ENCODE data around the gene NUP210.
A peak's percentile ranks its signal among the peaks of the same experiment; 100 is the strongest.

Gene NUP210

DNA sequence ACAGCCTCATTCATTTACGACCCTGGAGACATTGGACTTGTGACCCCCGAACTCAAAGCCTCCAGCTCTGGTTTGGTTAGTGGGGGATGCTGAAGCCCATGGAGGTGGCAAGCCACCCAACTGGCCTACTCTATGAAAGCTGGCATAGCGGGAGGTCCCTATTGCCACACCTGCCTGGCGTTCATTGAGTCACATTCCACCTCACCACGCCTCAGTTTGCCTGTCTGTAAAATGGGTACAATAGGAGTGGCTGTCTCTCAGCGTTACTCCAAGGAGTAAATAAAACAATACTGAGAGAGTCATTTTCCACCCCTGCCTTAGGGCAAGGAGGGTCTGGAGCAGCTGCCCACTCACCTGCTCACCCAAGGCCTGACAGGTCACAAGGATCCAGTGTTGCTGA is 60.2 kb downstream of the NUP210 start:
- no peak overlapping the region for H4K8ac ChIP-seq (ENCODE audit: low read depth, low read length)
- no peak overlapping the region for H3K4me2 ChIP-seq (ENCODE audit: low read length)
- H3K23ac ChIP-seq (ENCODE audit: low read length): no peak overlapping the region
- H3K27ac ChIP-seq (ENCODE audit: low read depth, low read length): no peak overlapping the region
- no peaks in the 10 kb centered on the region for H3K27me3 ChIP-seq (ENCODE audit: insufficient read depth, low read length, poor library complexity)
- no peak overlapping the region for H4K5ac ChIP-seq (ENCODE audit: low read length)
- H3K79me1 ChIP-seq (ENCODE audit: low read length): no peaks in the 10 kb centered on the region
- no peaks in the 10 kb centered on the region for H3K36me3 ChIP-seq (ENCODE audit: control insufficient read depth, insufficient read depth, low read length)
- DNase-seq: no peak
- H3K79me2 ChIP-seq (ENCODE audit: control insufficient read depth, insufficient read depth, low read length): no peaks in the 10 kb centered on the region
- no peak overlapping the region for H3K9ac ChIP-seq (ENCODE audit: low read length)
- H3K4me3 ChIP-seq (ENCODE audit: low read length): no peak overlapping the region
- no peak overlapping the region for H2BK15ac ChIP-seq (replicated peaks; ENCODE audit: low read depth)
- WGBS (ENCODE audit: extremely low coverage, insufficient coverage, low lambda C conversion rate): no CpG with 5 or more reads among the region's 6 CpGs
- H2AK5ac ChIP-seq (ENCODE audit: low read length): no peak overlapping the region
- H3K4me1 ChIP-seq (ENCODE audit: control insufficient read depth, low read depth, low read length): no peaks in the 10 kb centered on the region
- no peak overlapping the region for H2BK120ac ChIP-seq (ENCODE audit: low read depth, low read length)
- H3K18ac ChIP-seq (ENCODE audit: low read length): no peak overlapping the region
- H2BK5ac ChIP-seq (ENCODE audit: low read length): no peak overlapping the region
- H3K56ac ChIP-seq (ENCODE audit: low read length): no peak overlapping the region
- H3K4ac ChIP-seq (ENCODE audit: low read depth, low read length): no peak overlapping the region

GRCh38 chr3:13358643-13359042 is 61.5 kb downstream of the NUP210 start:
- DNase-seq: no peak
- Histone ChIP-seq H3K4me1 (ENCODE audit: control insufficient read depth, low read depth, low read length) (no peaks in the 10 kb centered on the region), H4K5ac (ENCODE audit: low read length) (no peak overlapping the region), H3K23ac (ENCODE audit: low read length) (no peak overlapping the region), H3K9ac (ENCODE audit: low read length) (no peak overlapping the region), H3K27ac (ENCODE audit: low read depth, low read length) (no peak overlapping the region), H2BK15ac (replicated peaks; ENCODE audit: low read depth) (no peak overlapping the region), H2BK120ac (ENCODE audit: low read depth, low read length) (no peak overlapping the region), H2BK5ac (ENCODE audit: low read length) (no peak overlapping the region), H3K18ac (ENCODE audit: low read length) (no peak overlapping the region), H3K27me3 (ENCODE audit: insufficient read depth, low read length, poor library complexity) (no peaks in the 10 kb centered on the region), H3K4me3 (ENCODE audit: low read length) (no peak overlapping the region), H3K36me3 (ENCODE audit: control insufficient read depth, insufficient read depth, low read length) (no peaks in the 10 kb centered on the region), H3K79me2 (ENCODE audit: control insufficient read depth, insufficient read depth, low read length) (no peaks in the 10 kb centered on the region), H3K4ac (ENCODE audit: low read depth, low read length) (no peak overlapping the region), H3K4me2 (ENCODE audit: low read length) (no peak overlapping the region), H3K79me1 (ENCODE audit: low read length) (no peaks in the 10 kb centered on the region), H3K56ac (ENCODE audit: low read length) (no peak overlapping the region), H4K8ac (ENCODE audit: low read depth, low read length) (no peak overlapping the region), H2AK5ac (ENCODE audit: low read length) (no peak overlapping the region)
- no CpG with 5 or more reads among the region's 7 CpGs for WGBS (ENCODE audit: extremely low coverage, insufficient coverage, low lambda C conversion rate)

- H3K4me2 ChIP-seq (ENCODE audit: low read length): no peak overlapping the region
- no peaks in the 10 kb centered on the region for H3K4me1 ChIP-seq (ENCODE audit: control insufficient read depth, low read depth, low read length)
- no peak overlapping the region for H2BK5ac ChIP-seq (ENCODE audit: low read length)
- no peak overlapping the region for H2BK120ac ChIP-seq (ENCODE audit: low read depth, low read length)
- no peak overlapping the region for H3K23ac ChIP-seq (ENCODE audit: low read length)
- no peak for DNase-seq
- no peak overlapping the region for H4K8ac ChIP-seq (ENCODE audit: low read depth, low read length)
- no peak overlapping the region for H3K56ac ChIP-seq (ENCODE audit: low read length)
- no peak overlapping the region for H2AK5ac ChIP-seq (ENCODE audit: low read length)
- no CpG with 5 or more reads among the region's 18 CpGs for WGBS (ENCODE audit: extremely low coverage, insufficient coverage, low lambda C conversion rate)
- no peaks in the 10 kb centered on the region for H3K79me1 ChIP-seq (ENCODE audit: low read length)
- no peak overlapping the region for H3K4ac ChIP-seq (ENCODE audit: low read depth, low read length)
- H3K4me3 ChIP-seq (ENCODE audit: low read length): no peak overlapping the region
- H3K27me3 ChIP-seq (ENCODE audit: insufficient read depth, low read length, poor library complexity): no peaks in the 10 kb centered on the region
- H4K5ac ChIP-seq (ENCODE audit: low read length): no peak overlapping the region
- H3K36me3 ChIP-seq (ENCODE audit: control insufficient read depth, insufficient read depth, low read length): no peaks in the 10 kb centered on the region
- H3K9ac ChIP-seq (ENCODE audit: low read length): no peak overlapping the region
- H3K79me2 ChIP-seq (ENCODE audit: control insufficient read depth, insufficient read depth, low read length): no peaks in the 10 kb centered on the region
- no peak overlapping the region for H2BK15ac ChIP-seq (replicated peaks; ENCODE audit: low read depth)
- H3K27ac ChIP-seq (ENCODE audit: low read depth, low read length): no peak overlapping the region
- no peak overlapping the region for H3K18ac ChIP-seq (ENCODE audit: low read length)
Observed at GRCh38 chr3:13358051-13358450, 62.1 kb downstream of the NUP210 start.

DNA sequence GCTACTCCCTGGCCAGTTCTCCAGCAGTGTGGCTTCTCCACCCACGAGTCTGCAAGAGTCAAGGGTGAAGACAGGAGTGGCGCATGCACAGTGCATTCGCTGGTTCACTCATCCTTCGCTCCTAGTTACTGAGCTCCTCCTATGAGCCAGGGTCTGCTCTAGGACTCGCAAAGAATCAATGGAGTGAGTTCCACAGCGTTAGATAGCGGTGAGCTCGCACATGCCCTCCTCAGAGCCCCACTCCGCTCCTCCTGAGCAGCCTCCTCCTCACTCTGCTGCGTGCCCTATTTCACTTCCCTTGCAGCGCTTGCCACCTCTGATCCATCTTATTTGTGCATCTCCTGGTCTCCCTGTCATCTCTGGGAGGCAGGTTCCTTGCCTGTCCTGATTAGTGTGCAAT is 63.0 kb downstream of the NUP210 start:
- WGBS (ENCODE audit: extremely low coverage, insufficient coverage, low lambda C conversion rate): no CpG with 5 or more reads among the region's 11 CpGs
- Histone ChIP-seq H2BK15ac (replicated peaks; ENCODE audit: low read depth) (no peak overlapping the region), H3K18ac (ENCODE audit: low read length) (no peak overlapping the region), H3K27me3 (ENCODE audit: insufficient read depth, low read length, poor library complexity) (no peaks in the 10 kb centered on the region), H3K79me1 (ENCODE audit: low read length) (no peaks in the 10 kb centered on the region), H3K23ac (ENCODE audit: low read length) (no peak overlapping the region), H3K27ac (ENCODE audit: low read depth, low read length) (no peak overlapping the region), H3K4ac (ENCODE audit: low read depth, low read length) (no peak overlapping the region), H3K36me3 (ENCODE audit: control insufficient read depth, insufficient read depth, low read length) (no peaks in the 10 kb centered on the region), H3K4me3 (ENCODE audit: low read length) (no peak overlapping the region), H3K4me2 (ENCODE audit: low read length) (no peak overlapping the region), H4K8ac (ENCODE audit: low read depth, low read length) (no peak overlapping the region), H3K4me1 (ENCODE audit: control insufficient read depth, low read depth, low read length) (no peaks in the 10 kb centered on the region), H3K56ac (ENCODE audit: low read length) (no peak overlapping the region), H3K79me2 (ENCODE audit: control insufficient read depth, insufficient read depth, low read length) (no peaks in the 10 kb centered on the region), H2BK120ac (ENCODE audit: low read depth, low read length) (no peak overlapping the region), H2AK5ac (ENCODE audit: low read length) (no peak overlapping the region), H2BK5ac (ENCODE audit: low read length) (no peak overlapping the region), H4K5ac (ENCODE audit: low read length) (no peak overlapping the region), H3K9ac (ENCODE audit: low read length) (no peak overlapping the region)
- no peak for DNase-seq

DNA sequence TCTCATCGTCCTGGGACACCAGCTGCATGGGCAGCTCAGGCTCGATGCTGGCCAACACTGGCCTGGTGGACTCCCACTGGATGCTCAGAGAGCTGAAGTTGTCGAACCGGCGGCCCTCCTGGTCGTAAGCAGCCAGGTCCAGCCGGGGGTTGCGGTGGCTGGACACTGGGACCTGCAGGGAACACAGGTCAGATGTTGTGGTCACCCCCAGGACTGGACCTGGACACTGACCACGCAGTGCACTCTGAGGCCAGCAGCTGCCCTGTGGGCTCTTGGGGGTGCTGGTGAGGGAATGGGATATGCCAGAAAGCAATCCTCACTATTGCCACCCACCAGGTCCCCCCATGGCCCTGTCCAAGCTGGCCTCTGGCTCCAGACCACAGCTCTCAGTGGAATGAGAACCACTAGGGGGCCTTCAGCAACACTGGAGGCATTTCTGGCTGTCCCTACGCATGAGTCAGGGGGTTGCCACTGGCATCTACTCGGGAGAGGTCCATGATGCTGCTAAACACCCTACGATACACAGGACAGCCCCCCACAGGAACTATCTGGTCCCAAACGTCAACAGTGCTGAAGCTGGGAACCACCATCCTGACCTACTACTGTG is 66.1 kb downstream of the NUP210 start:
- H3K56ac ChIP-seq (ENCODE audit: low read length): no peak overlapping the region
- H2AK5ac ChIP-seq (ENCODE audit: low read length): no peak overlapping the region
- H2BK15ac ChIP-seq (replicated peaks; ENCODE audit: low read depth): no peak overlapping the region

GRCh38 chr3:13353506-13353905 is 66.6 kb downstream of the NUP210 start:
- WGBS (ENCODE audit: extremely low coverage, insufficient coverage, low lambda C conversion rate): no CpG with 5 or more reads among the region's 5 CpGs
- Histone ChIP-seq H3K4me1 (ENCODE audit: control insufficient read depth, low read depth, low read length) (no peaks in the 10 kb centered on the region), H3K79me1 (ENCODE audit: low read length) (no peaks in the 10 kb centered on the region), H3K18ac (ENCODE audit: low read length) (no peak overlapping the region), H3K23ac (ENCODE audit: low read length) (no peak overlapping the region), H3K36me3 (ENCODE audit: control insufficient read depth, insufficient read depth, low read length) (no peaks in the 10 kb centered on the region), H3K4me3 (ENCODE audit: low read length) (no peak overlapping the region), H3K27me3 (ENCODE audit: insufficient read depth, low read length, poor library complexity) (no peaks in the 10 kb centered on the region), H3K56ac (ENCODE audit: low read length) (no peak overlapping the region), H2BK5ac (ENCODE audit: low read length) (no peak overlapping the region), H3K4ac (ENCODE audit: low read depth, low read length) (no peak overlapping the region), H2BK15ac (replicated peaks; ENCODE audit: low read depth) (no peak overlapping the region), H2AK5ac (ENCODE audit: low read length) (no peak overlapping the region), H4K5ac (ENCODE audit: low read length) (no peak overlapping the region), H3K4me2 (ENCODE audit: low read length) (no peak overlapping the region), H3K9ac (ENCODE audit: low read length) (no peak overlapping the region), H2BK120ac (ENCODE audit: low read depth, low read length) (no peak overlapping the region), H3K79me2 (ENCODE audit: control insufficient read depth, insufficient read depth, low read length) (no peaks in the 10 kb centered on the region), H4K8ac (ENCODE audit: low read depth, low read length) (no peak overlapping the region), H3K27ac (ENCODE audit: low read depth, low read length) (no peak overlapping the region)
- peak; percentile 47 for DNase-seq

More for the DNA sequence above, 66.1 kb downstream of the NUP210 start:
- no peak overlapping the region for H3K18ac ChIP-seq (ENCODE audit: low read length)
- no peak overlapping the region for H4K8ac ChIP-seq (ENCODE audit: low read depth, low read length)
- no peak overlapping the region for H3K4me2 ChIP-seq (ENCODE audit: low read length)
- no peaks in the 10 kb centered on the region for H3K36me3 ChIP-seq (ENCODE audit: control insufficient read depth, insufficient read depth, low read length)
- H3K79me2 ChIP-seq (ENCODE audit: control insufficient read depth, insufficient read depth, low read length): no peaks in the 10 kb centered on the region
- DNase-seq: peak; percentile 60
- H2BK5ac ChIP-seq (ENCODE audit: low read length): no peak overlapping the region
- H3K4me3 ChIP-seq (ENCODE audit: low read length): no peak overlapping the region
- no peaks in the 10 kb centered on the region for H3K4me1 ChIP-seq (ENCODE audit: control insufficient read depth, low read depth, low read length)
- H3K79me1 ChIP-seq (ENCODE audit: low read length): no peaks in the 10 kb centered on the region
- no CpG with 5 or more reads among the region's 13 CpGs for WGBS (ENCODE audit: extremely low coverage, insufficient coverage, low lambda C conversion rate)
- H3K27me3 ChIP-seq (ENCODE audit: insufficient read depth, low read length, poor library complexity): no peaks in the 10 kb centered on the region
- no peak overlapping the region for H4K5ac ChIP-seq (ENCODE audit: low read length)
- no peak overlapping the region for H3K4ac ChIP-seq (ENCODE audit: low read depth, low read length)
- H3K9ac ChIP-seq (ENCODE audit: low read length): no peak overlapping the region
- H3K23ac ChIP-seq (ENCODE audit: low read length): no peak overlapping the region
- H2BK120ac ChIP-seq (ENCODE audit: low read depth, low read length): no peak overlapping the region
- no peak overlapping the region for H3K27ac ChIP-seq (ENCODE audit: low read depth, low read length)
